GM21367 (cell line): ENCODE results near the gene FAM13A.
"Not testable (repeated sequence)": the region's sequence is repeated elsewhere in the genome, so short reads cannot be mapped to it uniquely, and the experiment has no call there.

ENCODE experiments used
- ATAC-seq: cut with Tn5 transposase; IDR thresholded peaks from one replicate; pipeline ENCODE4 v1.9.1; 2021; ENCODE audit not compliant: unreplicated experiment

Gene FAM13A

GRCh38 chr4:88857588-88857987, 199.4 kb downstream of the FAM13A start:
- ATAC-seq, result no peak

- ATAC-seq, result no peak
Observed at GRCh38 chr4:88854481-88854880, 202.5 kb downstream of the FAM13A start.

GRCh38 chr4:88853583-88853982, 203.4 kb downstream of the FAM13A start:
- ATAC-seq, result not testable (repeated sequence)

- ATAC-seq, result no peak
Observed at GRCh38 chr4:88846206-88846790, 210.7 kb downstream of the FAM13A start.

GRCh38 chr4:88843067-88843685, 213.8 kb downstream of the FAM13A start:
- no peak for ATAC-seq

GRCh38 chr4:88841635-88842034, 215.3 kb downstream of the FAM13A start:
- no peak for ATAC-seq

GRCh38 chr4:88836216-88836615, 220.8 kb downstream of the FAM13A start:
- ATAC-seq, result no peak

- no peak for ATAC-seq
Observed at GRCh38 chr4:88831031-88831430, 226.0 kb downstream of the FAM13A start.

- ATAC-seq, result no peak
Observed at GRCh38 chr4:88830598-88830997, 226.4 kb downstream of the FAM13A start.

- ATAC-seq, result no peak
Observed at GRCh38 chr4:88828842-88829571, 228.0 kb downstream of the FAM13A start.

GRCh38 chr4:88827442-88827841, 229.5 kb downstream of the FAM13A start:
- no peak for ATAC-seq

GRCh38 chr4:88826771-88827170, 230.2 kb downstream of the FAM13A start:
- ATAC-seq, result no peak

GRCh38 chr4:88825931-88826330, 231.1 kb downstream of the FAM13A start:
- ATAC-seq, result no peak

GRCh38 chr4:88823058-88823919, 233.7 kb downstream of the FAM13A start:
- ATAC-seq, result peak; percentile 97

GRCh38 chr4:88822034-88822789, 234.8 kb downstream of the FAM13A start:
- no peak for ATAC-seq

GRCh38 chr4:88821522-88821921, 235.5 kb downstream of the FAM13A start:
- ATAC-seq, result no peak

GRCh38 chr4:88820698-88821415, 236.1 kb downstream of the FAM13A start:
- ATAC-seq, result no peak

GRCh38 chr4:88819818-88820697, 236.9 kb downstream of the FAM13A start:
- ATAC-seq, result no peak
